Non-pigmented ciliary epithelial cell (primary cell): Measurements from ENCODE around the gene BANP.
"Not testable (repeated sequence)": the region's sequence is repeated elsewhere in the genome, so short reads cannot be mapped to it uniquely, and the experiment has no call there.

Experiments
- DNase-seq: peaks from one replicate; pipeline ENCODE4 v3.0.0-alpha.2; 2010; ENCODE audit warnings: low read depth

BANP gene, protein sequence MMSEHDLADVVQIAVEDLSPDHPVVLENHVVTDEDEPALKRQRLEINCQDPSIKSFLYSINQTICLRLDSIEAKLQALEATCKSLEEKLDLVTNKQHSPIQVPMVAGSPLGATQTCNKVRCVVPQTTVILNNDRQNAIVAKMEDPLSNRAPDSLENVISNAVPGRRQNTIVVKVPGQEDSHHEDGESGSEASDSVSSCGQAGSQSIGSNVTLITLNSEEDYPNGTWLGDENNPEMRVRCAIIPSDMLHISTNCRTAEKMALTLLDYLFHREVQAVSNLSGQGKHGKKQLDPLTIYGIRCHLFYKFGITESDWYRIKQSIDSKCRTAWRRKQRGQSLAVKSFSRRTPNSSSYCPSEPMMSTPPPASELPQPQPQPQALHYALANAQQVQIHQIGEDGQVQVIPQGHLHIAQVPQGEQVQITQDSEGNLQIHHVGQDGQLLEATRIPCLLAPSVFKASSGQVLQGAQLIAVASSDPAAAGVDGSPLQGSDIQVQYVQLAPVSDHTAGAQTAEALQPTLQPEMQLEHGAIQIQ

GRCh38 chr16:87950765-87951551, at the start of gene BANP:
TSS of gene BANP (plus strand) at chr16:87951434. CDS start at chr16:87975116, 23,682 bp downstream.
- DNase-seq, result peak; percentile 97

DNA sequence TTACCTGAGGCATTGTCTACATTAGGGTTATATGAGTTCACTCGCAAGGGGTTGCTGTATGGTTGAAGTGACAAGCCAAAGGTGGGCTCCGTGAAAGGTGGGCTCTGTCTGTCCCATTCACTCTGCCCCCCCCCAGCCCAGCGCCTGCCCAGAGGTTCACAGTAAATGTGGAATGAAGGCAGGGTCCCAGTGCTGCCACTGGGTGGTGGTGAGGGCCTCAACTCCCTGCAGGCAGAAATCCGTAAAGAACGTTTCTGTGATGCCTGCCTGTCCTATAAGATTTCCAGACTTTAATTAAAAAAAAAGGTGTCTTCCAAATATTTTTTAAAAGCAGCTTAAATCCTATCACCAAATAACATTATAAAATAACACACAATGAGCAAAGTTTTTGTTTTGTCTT, 46.3 kb upstream of the BANP start:
- not testable (repeated sequence) for DNase-seq

- not testable (repeated sequence) for DNase-seq
Observed at GRCh38 chr16:87905521-87905920, 45.7 kb upstream of the BANP start.

- not testable (repeated sequence) for DNase-seq
Observed at GRCh38 chr16:87908101-87908500, 43.1 kb upstream of the BANP start.

DNA sequence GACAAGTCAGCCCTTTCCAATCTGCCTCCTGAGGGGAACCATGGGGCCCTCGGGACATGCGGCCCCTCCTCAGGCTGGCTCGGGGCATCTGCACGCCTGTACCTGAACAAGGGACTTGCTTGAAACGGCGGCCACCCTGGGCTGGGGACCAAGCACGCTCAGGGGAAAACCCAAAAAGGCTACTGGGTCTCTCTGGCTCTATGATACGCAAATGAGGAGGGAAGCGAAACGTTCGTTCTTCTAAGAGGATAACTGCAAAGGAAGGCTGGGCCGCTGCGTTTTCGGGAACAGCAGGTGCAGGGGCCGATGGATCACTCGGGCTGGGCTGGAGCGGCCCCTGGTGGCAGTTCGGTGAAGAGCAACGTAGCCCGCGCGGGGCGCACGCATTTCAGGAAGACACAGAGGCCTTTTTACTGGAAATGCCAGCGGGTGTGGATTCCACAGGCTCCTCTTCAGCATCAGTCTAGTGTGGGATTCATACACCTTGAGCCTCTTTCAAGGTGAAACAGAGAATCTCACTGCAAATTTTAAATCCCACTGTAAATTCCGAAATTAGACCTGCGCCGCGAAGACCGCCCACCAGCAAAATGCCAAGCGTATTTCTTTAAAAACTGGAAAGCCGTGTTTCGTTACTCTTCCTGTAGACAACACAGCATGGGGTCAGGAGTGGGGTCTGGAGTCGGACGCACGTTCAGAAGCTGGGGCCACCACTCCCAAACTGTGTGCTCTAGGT, 41.9 kb upstream of the BANP start:
- DNase-seq, result not testable (repeated sequence)

DNA sequence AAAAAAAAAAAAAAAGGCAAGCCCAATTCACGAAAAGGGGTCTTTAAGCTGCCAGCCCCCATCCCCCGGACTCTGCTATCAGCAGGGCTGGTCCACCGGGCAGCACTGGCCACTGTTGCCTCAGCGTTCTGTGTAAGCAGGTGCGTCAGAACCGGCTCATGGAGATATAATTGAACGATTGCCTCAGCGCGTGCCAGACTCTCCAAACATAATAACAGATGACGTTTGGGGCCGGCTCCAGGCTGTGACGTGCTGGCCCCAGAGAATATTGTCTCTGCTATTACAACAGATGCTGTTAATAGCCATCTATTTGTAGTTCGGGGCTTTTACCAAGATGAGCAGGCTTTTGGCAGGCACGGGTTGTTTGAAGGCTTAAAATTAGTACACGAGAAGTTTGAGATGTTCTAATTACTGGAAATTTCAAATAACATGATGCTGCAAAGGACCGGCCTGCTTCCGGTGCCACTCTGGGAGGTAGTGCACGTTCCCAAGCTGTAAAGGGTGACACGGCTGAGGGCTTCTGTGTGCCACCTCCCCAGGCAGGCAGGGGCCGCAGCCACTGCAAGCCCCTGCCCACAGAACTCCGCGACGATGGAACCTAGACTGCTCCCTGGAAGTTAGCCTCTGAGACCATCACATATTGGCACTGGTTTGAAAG, 40.0 kb upstream of the BANP start:
- DNase-seq, result peak; percentile 27

DNA sequence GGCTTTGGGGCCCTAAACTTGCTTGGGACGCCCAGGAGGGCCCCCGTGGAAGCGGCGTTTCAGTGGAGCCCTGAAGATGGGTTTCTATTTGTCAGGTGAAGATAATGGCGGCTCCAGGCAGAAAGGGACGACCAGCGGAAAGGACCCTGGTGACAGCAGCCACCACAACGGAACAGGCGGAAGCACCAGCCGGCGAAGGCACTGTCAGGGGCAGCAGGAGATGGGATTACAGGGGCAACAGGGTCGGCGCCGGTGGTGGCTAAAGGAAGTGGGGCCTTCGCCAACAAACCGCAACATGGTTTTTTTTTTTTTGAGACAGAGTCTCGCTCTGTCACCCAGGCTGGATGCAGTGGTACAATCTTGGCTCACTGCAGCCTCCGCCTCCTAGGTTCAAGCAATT, 38.5 kb upstream of the BANP start:
- not testable (repeated sequence) for DNase-seq

GRCh38 chr16:87914021-87914725, 37.1 kb upstream of the BANP start:
- not testable (repeated sequence) for DNase-seq

- DNase-seq, result no peak
Observed at GRCh38 chr16:87914812-87915211, 36.4 kb upstream of the BANP start.

DNA sequence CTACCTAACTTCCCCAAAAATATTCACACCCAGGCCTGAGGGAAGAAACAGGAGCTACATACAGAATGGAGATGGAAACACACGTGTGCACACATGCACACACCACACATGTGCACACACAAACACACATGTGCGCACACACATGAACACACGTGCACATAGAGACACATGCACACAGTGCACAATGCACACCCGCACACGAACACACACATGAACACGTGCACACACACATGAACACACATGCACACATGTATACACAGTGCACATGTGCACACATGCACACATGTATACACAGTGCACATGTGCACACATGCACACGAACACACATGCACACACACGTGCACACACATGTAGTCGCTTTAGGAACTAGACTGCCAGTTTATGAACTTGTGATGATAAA, 33.7 kb upstream of the BANP start:
- DNase-seq, result no peak

DNA sequence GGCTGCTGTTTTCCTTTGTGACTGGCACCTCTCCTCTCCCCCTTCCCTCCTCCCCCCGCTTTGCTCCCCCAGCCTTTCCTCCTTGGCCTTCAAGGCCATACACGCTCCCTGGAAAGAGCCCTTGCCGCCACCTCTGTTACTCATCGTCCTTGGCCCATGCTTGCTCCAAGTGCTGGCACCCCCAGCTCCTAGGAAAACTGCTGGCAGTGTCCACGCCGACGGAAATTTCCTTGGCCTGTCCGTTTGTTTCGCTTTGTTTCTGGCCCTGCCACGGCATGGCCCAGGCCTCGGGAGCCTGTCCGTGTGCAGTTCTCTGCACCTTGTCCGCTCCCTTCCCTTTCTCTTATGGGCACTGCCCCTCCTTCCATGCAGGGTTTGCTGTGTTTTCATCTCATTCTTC, 32.9 kb upstream of the BANP start:
- DNase-seq, result no peak

DNA sequence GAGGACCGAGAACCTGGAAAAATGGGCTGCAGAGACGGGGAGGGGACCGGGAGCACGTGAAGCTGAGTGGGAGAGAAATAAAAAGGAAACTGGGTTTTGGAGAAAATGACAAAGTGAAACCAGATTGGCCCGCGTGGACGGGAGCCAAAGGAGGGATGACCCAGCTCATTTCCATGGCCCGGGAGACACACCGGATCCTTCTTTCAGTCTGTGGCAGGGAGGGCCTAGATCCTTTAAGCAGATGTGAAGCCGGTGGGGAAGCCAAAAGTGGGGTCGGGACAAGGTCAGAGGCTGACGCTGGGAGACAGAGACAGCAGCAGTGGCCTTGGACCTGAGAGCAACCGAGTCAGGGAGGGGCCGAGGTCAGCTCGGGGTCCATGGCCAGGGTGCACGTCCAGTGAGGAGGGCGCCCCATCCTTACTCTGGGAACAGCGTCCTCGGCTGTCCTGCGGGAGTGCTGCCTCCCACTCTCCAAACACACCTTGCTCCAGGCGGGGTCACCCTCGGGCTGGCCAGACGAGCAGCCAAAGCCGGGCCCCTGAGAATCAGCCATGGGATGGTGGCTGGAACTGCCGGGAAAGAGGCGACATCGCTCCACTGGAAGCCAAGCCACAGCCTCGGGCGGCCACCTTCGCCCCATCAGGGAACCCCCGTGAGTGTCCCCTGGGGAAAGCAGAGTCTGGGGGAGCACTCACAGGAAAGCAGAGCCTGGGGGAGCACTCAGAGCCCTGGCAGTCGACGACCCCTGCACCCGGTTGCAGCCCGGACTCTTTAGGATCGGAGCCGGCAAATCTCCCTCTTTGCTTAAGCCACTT, 32.2 kb upstream of the BANP start:
- no peak for DNase-seq

- no peak for DNase-seq
Observed at GRCh38 chr16:87919681-87919994, 31.6 kb upstream of the BANP start.

- no peak for DNase-seq
Observed at GRCh38 chr16:87921236-87921773, 29.9 kb upstream of the BANP start.

GRCh38 chr16:87922250-87922871, 28.9 kb upstream of the BANP start:
- DNase-seq, result no peak

DNA sequence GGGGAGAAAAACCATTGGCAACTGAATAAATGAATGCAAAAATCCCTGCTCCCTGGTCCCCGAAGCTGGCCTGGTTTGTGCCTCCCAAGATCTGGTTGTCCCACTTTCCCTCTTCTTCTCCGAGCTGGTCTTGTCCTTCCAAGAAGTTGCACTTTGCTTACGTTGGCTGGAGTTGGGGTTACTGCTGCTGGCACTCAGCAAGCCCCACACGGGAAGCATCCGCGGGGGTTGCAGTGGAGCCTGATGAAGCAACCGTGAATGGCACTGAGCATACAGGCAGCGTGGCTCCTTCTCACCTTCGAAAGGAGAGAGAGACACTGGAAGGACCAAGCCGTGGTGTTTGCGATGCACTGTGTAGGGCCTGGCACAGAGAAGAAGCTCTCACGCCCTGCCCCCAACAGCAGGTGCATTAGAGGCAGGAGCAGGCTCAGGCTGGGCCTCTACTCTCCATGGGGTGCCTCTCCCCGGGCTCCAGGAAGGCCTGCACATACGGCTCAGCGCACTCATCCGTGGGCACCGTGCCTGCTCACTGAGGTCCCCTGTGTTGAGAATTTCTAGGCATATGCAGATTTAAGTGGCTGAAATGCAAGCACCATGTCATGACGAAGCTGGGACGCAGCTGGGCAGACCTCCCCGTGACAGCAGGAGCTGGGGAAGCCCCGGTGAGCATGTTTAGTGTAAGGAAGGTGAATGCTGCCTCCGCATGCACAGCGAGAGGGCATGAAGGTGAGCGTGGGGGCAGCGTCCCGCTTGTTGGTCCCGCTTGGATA, 27.0 kb upstream of the BANP start:
- DNase-seq, result no peak

- DNase-seq, result no peak
Observed at GRCh38 chr16:87924811-87925670, 26.2 kb upstream of the BANP start.
